ENCODE results near the gene ATP6V0E1.

Gene ATP6V0E1

DNA sequence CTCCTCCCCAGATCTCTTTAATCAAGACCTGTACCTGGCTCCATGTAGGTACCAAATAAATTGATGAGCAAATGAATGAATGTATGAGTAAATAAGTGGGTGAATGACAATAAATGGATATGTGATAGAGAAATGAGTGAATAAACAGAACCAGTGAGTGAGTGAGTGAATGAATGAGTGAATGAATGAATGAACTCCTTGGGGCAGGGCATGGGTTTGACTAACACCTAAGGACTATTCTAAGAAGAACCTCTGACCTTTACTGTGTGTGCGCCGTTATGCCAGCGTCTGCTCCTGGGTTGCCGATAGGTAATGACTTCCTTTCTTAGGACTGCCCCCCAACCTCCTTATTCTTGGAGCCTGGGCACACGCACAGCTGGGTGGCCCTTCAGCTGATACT, 26.1 kb upstream of the ATP6V0E1 start:
- DNase-seq = no peak

- peak; percentile 68 for DNase-seq
These were observed 25.1 kb upstream of the ATP6V0E1 start for GRCh38 chr5:172958331-172959046.

DNA sequence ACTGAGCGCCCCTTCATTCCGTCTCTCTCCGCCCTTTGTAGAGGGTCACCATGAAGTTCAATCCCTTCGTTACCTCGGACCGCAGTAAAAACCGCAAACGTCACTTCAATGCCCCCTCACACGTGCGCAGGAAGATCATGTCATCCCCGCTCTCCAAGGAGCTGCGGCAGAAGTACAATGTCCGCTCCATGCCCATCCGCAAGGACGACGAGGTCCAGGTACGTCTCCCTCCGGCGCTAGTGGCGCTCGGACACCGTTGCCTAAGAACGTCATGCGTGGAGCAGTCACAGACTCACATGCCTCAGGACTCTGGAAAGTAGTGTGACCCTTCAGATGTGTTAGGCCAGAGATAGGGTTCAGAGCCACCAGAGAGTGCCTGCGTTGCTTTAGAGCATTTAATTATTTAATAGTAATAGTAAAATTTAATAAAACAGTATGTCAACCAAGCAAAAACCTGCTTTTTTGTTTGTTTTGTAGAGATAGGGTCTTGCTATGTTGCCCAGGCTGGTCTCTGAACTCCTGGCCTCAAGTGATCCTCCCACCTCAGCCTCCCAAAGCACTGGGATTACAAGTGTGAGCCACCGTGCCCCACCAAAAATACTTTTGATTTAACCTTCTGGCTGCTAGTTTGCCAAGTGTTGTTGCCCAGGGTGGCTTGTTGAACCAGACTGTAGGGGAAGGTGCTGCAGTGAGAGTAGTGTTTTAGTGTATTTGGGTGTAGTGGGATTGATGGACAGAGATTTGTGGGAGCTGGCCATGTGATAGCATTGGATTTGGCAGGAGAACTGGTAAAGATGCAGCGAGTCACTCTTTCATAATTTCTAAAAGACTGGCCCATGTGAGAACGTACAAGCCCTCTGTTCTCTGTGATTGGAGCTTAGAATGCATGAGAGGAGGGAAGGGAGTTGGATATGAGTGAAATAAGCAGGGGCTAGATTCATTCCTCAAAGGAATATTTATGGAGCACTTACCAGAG, 23.5 kb upstream of the ATP6V0E1 start:
- no peak for DNase-seq

DNA sequence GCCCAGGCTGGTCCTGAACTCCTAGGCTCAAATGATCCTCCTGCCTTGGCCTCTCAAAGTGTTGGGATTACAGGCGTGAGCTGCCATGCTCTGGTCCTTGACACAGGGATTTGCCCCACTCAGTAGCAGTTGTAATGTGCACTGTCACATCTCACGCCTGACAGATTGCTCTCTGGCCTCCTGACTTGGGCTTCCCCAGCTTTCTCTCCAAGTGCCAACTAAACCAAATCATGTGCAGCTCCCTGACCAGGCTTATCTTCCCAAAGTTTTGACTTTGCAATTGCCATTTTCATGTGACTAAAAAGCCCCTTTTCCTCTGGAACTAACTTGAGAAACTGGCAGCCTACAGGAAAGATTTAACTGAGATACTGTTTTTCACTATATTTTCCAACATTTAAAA, 13.7 kb upstream of the ATP6V0E1 start:
- DNase-seq = no peak

DNA sequence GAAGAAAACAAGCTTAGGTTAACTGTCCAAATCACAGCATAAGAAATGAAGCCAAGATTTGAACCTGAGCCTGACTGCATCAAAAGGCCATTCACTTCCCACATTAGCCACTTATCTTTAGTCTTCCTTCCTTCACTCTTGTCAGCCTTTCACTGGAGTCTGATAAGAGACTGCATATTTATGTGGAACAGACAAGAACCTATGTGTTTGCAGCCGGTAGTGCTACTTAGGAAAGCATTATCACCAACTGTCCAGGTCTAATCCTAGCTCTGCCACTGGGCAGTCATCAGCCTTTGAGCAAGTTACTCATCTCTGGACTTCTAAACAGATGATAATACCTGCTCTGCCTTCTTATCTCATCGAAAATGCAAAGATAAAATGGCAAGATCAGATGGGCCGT, 12.1 kb upstream of the ATP6V0E1 start:
- DNase-seq = no peak

- no peak for DNase-seq
These were observed 11.0 kb upstream of the ATP6V0E1 start for GRCh38 chr5:172972552-172972951.

GRCh38 chr5:172973127-172973916, 10.2 kb upstream of the ATP6V0E1 start:
- no peak for DNase-seq

DNA sequence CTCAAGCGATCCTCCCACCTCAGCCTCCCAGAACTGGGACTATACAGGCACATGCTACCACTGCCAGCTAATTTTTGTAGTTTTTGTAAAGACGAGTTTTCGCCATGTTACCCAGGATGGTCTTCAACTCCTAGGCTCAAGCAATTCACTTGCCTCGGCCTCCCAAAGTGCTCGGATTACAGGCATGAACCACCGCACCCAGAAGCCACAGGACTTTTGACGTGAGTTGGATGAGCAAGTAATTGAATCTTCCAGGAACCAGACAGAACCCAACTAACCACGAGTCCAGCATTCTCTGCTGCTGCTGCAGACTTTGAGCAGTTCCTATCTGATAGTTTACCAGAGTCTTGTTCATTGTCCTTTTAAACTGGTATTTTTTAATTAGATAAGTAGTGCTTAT, 9.6 kb upstream of the ATP6V0E1 start:
- DNase-seq = no peak

GRCh38 chr5:172975289-172975688, 8.3 kb upstream of the ATP6V0E1 start:
- no peak for DNase-seq

- DNase-seq = no peak
These were observed 3.8 kb upstream of the ATP6V0E1 start for GRCh38 chr5:172979778-172980177.

- DNase-seq = no peak
These were observed 1.6 kb upstream of the ATP6V0E1 start for GRCh38 chr5:172981931-172982330.

GRCh38 chr5:172984244-172984953, 828 bp downstream of the ATP6V0E1 start:
- DNase-seq = peak; percentile 77

DNA sequence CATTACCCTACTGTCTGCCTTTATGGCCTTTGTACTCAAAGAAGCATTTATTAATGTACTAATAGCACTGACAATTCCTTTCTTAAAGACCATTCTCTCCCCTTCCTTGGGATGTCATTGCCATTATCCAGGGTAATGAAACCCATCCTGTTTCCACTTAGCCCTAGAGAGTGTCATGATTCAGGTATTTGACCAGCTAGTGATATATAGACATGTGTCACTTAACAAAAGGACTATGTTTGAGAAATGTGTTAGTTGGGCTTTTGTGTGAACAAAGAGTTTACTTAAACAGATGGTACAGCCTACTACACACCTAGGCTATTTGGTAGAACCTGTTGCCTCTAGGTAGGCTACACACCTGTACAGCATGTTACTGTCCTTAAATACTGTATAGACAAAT, 2.0 kb downstream of the ATP6V0E1 start:
- no peak for DNase-seq

GRCh38 chr5:172988276-172988675, 4.7 kb downstream of the ATP6V0E1 start:
- DNase-seq = no peak

DNA sequence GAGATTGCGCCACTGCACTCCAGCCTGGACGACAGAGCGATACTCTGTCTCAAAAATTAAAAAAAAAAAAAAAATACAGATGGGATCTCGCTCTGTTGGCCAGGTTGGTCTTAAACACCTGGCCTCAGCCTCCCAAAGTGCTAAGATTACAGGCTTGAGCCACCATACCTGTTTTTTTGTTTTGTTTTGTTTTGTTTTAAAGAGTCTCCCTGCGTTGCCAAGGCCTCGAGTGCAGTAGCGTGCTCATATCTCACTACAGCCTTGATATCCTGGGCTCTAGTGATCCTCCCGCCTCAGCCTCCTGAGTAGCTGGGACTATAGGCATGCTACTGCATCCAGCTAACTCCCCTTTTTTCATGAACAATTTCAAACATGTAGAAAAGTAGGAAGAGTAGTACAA, 7.2 kb downstream of the ATP6V0E1 start:
- no peak for DNase-seq

GRCh38 chr5:172994405-172994804, 10.8 kb downstream of the ATP6V0E1 start:
- DNase-seq = no peak

GRCh38 chr5:172999372-172999973, 15.9 kb downstream of the ATP6V0E1 start:
- DNase-seq = no peak

- DNase-seq = no peak
These were observed 16.4 kb downstream of the ATP6V0E1 start for GRCh38 chr5:172999974-173000373.

DNA sequence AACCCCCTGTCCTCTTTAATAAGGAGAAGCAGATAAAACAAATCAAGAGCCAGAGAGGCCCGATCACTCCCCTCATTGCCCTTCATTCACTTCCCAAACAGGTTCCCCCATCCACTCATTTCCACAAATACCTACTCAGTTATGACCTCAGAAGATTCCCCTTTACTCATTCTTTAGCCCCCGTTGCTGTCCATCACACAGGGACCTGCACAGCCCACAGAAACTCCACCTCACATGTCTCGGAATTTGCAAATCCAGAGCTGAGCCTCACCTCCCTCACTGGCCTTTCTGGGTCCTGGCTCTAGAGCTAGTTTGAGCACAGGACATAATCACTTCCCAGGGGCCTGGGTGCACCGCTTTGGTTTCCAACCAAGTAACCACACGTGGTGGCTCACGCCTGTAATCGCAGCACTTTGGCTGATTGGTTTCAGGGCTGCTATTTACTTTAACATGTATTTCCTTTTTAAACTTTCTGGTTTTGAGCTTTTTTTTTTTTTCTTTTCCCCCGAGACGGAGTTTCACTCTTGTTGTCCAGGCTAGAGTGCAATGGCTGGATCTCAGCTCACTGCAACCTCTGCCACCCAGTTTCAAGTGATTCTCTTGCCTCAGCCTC, 17.8 kb downstream of the ATP6V0E1 start:
- DNase-seq = peak; percentile 5

GRCh38 chr5:173003360-173003759, 19.8 kb downstream of the ATP6V0E1 start:
- DNase-seq = no peak

DNA sequence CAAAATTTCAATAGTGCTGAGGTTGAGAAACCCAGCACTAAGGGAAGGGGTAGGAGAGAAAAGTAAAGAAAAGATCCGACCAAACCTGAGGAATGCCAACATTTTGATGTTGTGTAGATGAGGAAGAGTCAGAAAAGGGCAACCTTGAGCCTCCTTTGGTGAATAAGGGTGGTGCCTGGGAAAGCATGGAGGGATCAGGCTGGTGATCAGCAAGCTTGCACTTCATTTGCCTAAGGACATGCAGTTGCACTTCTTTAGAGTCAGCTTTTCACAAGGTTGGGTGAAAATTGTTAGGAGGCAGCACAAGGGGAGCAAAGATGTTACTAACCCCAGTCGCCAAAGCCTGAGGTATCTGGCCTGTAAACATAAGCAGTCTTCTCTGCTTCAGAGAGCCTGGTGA, 20.4 kb downstream of the ATP6V0E1 start:
- no peak for DNase-seq

- no peak for DNase-seq
These were observed 20.9 kb downstream of the ATP6V0E1 start for GRCh38 chr5:173004447-173004846.
